ENCODE data around the gene AP5Z1.

AP5Z1 gene

GRCh38 chr7:4820967-4821471, 45.6 kb downstream of the AP5Z1 start:
- DNase-seq (ENCODE audit: low read depth in 3 of 3): no peak

GRCh38 chr7:4822677-4823076, 47.3 kb downstream of the AP5Z1 start:
- DNase-seq (ENCODE audit: low read depth in 3 of 3): no peak

GRCh38 chr7:4823441-4824119, 48.2 kb downstream of the AP5Z1 start:
- DNase-seq (ENCODE audit: low read depth in 3 of 3): no peak

GRCh38 chr7:4824120-4824775, 48.8 kb downstream of the AP5Z1 start:
- DNase-seq (ENCODE audit: low read depth in 3 of 3): no peak

DNA sequence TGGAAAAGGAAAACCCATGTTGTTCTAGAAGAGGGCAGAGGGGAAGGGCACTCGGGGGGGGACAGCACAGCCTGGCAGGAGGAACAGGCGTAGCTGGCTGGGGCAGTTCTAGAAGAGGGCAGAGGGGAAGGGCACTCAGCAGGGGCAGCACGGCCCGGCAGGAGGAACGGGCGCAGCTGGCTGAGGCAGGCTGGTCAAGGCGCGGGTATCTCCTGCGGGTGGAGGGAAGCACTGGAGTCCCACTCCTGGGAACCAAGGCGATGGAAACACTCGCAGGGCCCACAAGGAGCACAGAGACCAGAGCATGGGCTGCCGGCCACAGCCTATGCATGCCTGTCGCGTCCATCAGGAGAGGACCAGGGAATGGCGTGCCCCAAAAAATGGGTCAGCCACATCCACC, 49.7 kb downstream of the AP5Z1 start:
- DNase-seq (ENCODE audit: low read depth in 3 of 3): no peak

- DNase-seq (ENCODE audit: low read depth in 3 of 3): no peak
Measured at GRCh38 chr7:4828720-4829383, 53.4 kb downstream of the AP5Z1 start.

- peak; percentile 17 to 52 (median 29) for DNase-seq (ENCODE audit: low read depth in 3 of 3)
Measured at GRCh38 chr7:4830176-4830575, 54.8 kb downstream of the AP5Z1 start.

GRCh38 chr7:4831723-4832495, 56.5 kb downstream of the AP5Z1 start:
- no peak for DNase-seq (ENCODE audit: low read depth in 3 of 3)

GRCh38 chr7:4832711-4833110, 57.3 kb downstream of the AP5Z1 start:
- no peak for DNase-seq (ENCODE audit: low read depth in 3 of 3)

GRCh38 chr7:4833176-4833575, 57.8 kb downstream of the AP5Z1 start:
- no peak for DNase-seq (ENCODE audit: low read depth in 3 of 3)

GRCh38 chr7:4833691-4834600, 58.5 kb downstream of the AP5Z1 start:
- DNase-seq (ENCODE audit: low read depth in 3 of 3): no peak

DNA sequence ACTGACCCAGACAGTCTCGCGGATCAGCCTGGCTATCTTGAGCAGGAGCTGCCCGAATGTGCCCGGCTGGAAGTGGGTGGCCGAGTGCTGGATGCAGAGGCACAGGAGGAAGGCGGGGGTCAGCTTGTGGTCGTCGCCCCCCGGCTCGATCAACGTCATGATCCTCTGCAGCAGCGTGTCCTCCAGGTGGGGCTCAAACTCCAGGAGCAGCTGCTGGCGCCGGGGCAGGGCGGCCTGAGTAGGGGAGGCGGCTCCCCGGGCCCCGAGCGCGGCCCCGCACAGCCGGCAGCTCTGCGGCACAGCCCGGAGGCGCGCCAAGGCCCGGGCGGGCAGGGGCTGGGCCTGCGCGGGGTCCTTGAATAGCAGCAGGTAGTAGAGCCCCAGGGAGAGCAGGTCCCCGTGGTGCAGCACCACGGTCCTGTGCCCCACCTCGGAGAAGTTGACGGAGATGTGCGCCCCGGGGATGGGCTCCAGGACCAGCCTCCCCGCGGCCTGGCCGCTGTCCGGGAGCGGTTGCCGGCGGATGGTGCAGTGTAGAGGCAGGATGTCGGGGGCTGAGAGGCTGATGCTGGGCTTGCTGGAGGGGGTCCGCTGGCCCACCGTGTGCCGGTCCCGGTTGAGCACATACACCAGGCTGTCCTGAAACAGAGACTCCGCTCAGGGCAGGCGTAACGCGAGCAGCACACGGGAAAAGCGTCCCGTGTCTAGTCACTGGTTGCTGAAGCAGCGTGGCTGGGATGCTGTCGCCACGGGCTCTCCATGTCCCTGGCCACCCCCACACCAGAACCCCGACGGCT, 59.4 kb downstream of the AP5Z1 start:
- no peak for DNase-seq (ENCODE audit: low read depth in 3 of 3)

- no peak for DNase-seq (ENCODE audit: low read depth in 3 of 3)
Measured at GRCh38 chr7:4835398-4836205, 60.2 kb downstream of the AP5Z1 start.

GRCh38 chr7:4836206-4836661, 60.8 kb downstream of the AP5Z1 start:
- DNase-seq (ENCODE audit: low read depth in 3 of 3): no peak

DNA sequence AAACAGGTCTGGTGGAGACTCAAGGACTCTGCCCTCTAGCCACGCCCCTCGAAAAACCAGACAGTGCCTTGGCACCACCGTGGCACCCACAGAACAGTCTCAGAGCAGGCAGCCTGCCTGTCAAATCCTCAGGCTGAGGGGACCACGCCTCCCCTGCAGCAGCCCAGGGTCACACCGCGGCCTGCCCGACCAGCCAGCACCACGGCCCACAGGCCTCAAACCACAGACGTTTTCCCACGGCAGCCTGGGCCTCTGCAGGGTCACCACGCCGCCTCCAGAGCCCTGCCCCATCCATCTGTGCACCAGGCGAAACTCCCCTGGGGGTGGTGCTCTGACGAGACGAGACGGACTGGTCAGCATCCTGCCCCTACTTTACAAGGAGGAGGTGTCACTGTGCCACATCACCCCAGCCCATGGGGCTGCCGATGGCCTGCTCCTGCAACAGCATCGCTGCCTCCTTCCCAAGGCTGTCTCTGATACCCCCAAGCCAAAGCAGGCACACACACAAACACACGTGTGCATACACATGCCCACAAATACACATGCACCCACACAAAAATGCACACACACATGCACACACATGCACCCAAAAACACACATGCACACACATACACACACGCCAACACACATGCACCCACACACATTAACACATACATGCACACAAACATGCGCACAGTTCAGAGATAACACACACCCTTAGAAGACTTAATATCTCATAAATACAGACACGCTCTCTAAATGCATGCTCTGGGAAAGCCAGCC, 61.8 kb downstream of the AP5Z1 start:
- DNase-seq (ENCODE audit: low read depth in 3 of 3): no peak

DNA sequence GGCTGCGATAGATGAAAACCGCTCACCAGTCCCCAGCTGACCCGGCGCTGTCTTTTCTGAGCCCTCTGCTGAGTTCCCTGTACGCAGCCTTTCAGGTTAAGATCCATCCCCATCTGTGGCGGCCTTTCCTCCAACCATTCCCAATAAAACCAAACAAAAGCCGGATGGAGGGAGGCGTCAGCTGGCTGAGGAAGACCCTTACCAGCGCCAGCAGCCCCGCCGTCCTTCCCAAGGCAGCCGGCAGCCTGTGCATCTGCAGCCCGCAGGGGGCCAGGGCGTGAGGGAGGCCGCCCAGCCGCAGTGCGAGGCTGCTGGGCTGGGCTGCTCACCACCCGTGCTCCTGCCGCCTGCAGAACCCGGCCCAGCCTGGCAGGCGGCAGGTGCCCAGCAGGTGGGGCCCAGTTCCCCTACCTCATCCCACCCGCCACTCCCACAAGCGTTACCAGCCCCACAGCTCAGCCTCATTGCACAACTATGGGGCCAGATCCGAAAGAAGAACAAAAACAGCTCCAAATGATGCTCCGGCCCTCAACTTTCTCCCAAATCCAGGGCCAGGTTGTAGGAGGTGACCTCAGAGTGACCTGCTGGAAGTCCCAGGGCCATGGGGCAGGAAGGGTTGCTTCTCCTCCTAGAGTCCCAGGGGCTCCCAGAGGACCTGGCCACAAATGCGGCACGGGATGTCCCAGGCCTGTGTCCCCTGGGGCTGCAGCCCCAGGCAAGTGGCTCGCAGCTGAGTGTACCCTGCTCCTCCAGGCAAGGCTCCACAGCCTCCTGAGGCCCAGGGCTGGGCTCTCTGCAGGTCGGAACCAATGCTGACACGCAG, 62.6 kb downstream of the AP5Z1 start:
- no peak for DNase-seq (ENCODE audit: low read depth in 3 of 3)

DNA sequence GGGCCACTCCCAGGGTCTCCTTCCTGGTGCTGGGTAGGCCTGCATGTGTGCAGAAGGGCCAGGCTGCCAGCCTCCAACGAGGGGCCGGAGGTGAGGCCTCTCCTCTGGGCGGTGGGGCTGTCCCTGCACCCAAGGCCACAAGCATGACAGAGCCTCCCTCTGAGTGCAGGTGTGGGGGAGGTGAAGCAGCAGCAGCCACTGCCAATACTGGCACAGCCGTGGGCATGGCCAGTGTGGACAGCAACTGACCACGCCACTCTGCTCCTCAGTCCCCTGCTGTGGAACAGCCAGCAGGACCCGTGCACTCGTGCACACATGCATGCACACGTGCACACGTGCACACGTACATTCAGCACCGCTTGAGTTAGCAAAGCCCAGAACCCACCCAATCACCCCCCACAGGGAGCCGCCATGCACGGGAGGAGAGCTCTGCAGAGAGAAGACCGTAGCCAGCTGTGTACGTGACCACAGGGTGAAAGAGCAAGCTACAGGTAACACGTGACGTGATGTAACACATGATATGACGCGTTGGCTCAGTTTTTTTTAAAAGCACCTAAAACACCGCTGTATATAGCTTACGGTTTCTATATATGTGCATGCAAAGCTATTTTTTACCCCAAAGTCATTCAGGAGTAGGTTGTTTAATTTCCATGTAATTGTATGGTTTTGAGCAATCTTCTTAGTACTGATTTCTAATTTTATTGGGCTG, 63.4 kb downstream of the AP5Z1 start:
- DNase-seq (ENCODE audit: low read depth in 3 of 3): no peak

Measured in stimulated activated CD4-positive, alpha-beta T cell treated with anti-CD3 and anti-CD28 coated beads, TNF-alpha, amount 100 ng/mL, for 24 hours (primary cell).